Fibroblast of pulmonary artery (primary cell): ENCODE measurements around the gene ARHGAP6.
"Not testable (repeated sequence)": the region's sequence is repeated elsewhere in the genome, so short reads cannot be mapped to it uniquely, and the experiment has no call there.

Source experiments
- DNase-seq: peaks from one replicate; pipeline ENCODE4 v3.0.0-alpha.2; 2010; ENCODE audit warnings: low read depth
- H3K4me3 ChIP-seq: replicated peaks from 2 replicates; pipeline ENCODE4 v1.5.1; 2011; ENCODE audit warnings: low read depth, mild to moderate bottlenecking, control low read depth, low read length, moderate library complexity
- TF ChIP-seq, protein P1 (sequence below): IDR thresholded peaks from 2 replicates; pipeline ENCODE4 v1.5.1; 2011; ENCODE audit warnings: mild to moderate bottlenecking, control low read depth, low read length, inconsistent platforms; ENCODE audit errors: missing control alignments

ARHGAP6 gene

GRCh38 chrX:11135564-11136185 lies 530.0 kb downstream of the ARHGAP6 start:
- DNase-seq: peak; percentile 17
- TF ChIP-seq, protein P1, sequence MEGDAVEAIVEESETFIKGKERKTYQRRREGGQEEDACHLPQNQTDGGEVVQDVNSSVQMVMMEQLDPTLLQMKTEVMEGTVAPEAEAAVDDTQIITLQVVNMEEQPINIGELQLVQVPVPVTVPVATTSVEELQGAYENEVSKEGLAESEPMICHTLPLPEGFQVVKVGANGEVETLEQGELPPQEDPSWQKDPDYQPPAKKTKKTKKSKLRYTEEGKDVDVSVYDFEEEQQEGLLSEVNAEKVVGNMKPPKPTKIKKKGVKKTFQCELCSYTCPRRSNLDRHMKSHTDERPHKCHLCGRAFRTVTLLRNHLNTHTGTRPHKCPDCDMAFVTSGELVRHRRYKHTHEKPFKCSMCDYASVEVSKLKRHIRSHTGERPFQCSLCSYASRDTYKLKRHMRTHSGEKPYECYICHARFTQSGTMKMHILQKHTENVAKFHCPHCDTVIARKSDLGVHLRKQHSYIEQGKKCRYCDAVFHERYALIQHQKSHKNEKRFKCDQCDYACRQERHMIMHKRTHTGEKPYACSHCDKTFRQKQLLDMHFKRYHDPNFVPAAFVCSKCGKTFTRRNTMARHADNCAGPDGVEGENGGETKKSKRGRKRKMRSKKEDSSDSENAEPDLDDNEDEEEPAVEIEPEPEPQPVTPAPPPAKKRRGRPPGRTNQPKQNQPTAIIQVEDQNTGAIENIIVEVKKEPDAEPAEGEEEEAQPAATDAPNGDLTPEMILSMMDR: no peak

GRCh38 chrX:11131146-11131545 lies 534.6 kb downstream of the ARHGAP6 start:
- peak; percentile 3 for DNase-seq
- no peak overlapping the region for H3K4me3 ChIP-seq
- TF ChIP-seq, protein P1: peak; percentile 6

More at GRCh38 chrX:11135564-11136185, 530.0 kb downstream of the ARHGAP6 start:
- H3K4me3 ChIP-seq: no peak overlapping the region

DNA sequence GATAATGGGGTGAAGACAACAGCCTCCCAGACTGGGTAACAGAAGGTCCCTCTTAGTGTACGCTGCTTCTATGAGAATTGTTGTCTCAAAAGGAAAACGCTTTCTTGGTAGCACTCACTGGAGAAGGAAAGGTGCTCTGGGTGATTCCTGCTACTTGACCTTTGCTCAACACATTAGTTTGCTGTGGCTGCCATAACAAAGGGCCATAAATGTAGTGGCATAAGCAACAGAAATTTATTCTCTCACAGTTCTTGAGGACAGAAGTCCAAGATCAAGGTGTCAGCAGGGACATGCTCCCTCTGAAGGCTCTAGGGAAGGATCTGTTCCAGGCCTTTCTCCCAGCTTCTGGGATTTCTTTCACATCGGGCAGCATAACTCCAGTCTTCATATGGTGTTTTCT lies 535.6 kb downstream of the ARHGAP6 start:
- TF ChIP-seq, protein P1: no peak
- no peak for DNase-seq
- H3K4me3 ChIP-seq: no peak overlapping the region

DNA sequence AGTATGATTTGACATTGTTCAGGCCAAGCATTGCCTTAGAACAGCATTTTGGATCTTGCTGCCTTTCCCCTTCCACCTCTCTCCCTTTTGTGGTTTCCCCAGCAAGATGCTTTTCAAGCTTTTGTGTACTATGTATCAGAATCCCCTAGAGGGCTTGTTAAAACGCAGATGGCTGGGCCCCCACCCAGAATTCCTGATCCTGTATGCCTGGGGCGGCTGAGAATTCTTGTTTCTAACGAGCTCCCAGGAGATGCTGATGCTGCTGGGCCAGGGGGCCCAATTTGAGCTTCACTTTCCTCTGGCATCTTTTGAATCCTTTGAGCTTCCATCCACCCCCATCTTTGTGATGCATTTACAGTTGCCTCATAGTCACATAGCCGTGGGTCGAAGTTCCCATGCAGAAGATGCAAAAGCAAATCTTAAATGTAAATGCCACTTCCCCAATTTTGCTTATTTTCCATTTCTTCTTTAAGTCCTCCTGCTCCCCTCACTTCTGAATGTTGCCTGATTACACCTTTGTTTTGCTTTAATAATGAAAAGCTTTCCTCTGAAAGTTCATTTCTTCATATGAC lies 536.1 kb downstream of the ARHGAP6 start:
- TF ChIP-seq, protein P1: no peak
- no peak for DNase-seq
- H3K4me3 ChIP-seq: no peak overlapping the region

DNA sequence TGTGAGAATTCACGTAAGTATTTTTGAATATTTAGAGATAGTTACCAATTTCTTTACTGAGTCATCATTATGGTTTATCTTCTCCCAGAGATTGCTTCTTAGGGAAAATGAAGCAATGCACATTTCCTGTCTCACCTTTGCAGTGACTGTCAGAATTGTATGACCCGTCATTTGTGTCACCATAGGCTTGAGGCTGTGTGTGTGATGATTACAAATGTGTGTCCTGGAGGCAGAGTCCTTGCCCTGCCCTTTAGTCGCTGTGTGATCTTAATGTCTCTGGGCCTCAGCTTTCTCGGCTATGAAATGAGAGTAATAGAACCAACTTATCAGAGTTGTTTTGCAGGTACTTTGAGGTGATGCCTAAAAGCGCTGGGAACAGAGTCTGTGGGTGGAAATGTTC lies 540.7 kb downstream of the ARHGAP6 start:
- DNase-seq: no peak
- TF ChIP-seq, protein P1: no peak
- no peak overlapping the region for H3K4me3 ChIP-seq

DNA sequence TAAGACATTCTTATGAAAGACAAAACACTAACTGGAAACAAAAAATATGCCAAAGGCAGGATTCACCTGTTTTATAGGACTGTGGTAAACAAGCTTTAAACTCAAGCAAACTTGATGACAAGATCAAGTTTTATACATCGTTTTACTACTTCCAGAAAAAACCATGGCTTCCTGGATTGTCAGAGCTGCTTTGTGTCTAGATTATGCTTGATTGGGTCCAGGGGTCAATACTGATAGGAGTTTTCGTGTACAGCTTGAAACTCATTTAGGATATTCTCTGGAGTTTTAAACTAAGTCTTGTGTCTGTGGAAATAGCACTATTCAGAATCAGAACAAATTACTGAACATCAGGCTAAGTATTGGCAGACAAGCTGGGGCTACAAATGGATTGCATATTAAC lies 541.6 kb downstream of the ARHGAP6 start:
- TF ChIP-seq, protein P1: no peak
- no peak for DNase-seq
- no peak overlapping the region for H3K4me3 ChIP-seq

- DNase-seq, H3K4me3 ChIP-seq: not testable (repeated sequence)
Measured at GRCh38 chrX:11123087-11123486, 542.6 kb downstream of the ARHGAP6 start.
